AG08395 (cell line): Measurements from ENCODE around the gene PCBP3.

Experiments used
- DNase-seq: peaks from one replicate; pipeline ENCODE4 v3.0.0; 2012; ENCODE audit warnings: mixed read lengths, low spot score

Gene PCBP3

GRCh38 chr21:45724994-45725843 is 81.7 kb downstream of the PCBP3 start:
- no peak for DNase-seq

- DNase-seq, result no peak
Measured at GRCh38 chr21:45725844-45726200, 82.3 kb downstream of the PCBP3 start.

- no peak for DNase-seq
Measured at GRCh38 chr21:45726438-45726837, 82.9 kb downstream of the PCBP3 start.

GRCh38 chr21:45727390-45727789 is 83.9 kb downstream of the PCBP3 start:
- DNase-seq, result no peak

- no peak for DNase-seq
Measured at GRCh38 chr21:45735259-45736000, 91.9 kb downstream of the PCBP3 start.

- DNase-seq, result no peak
Measured at GRCh38 chr21:45736042-45736689, 92.6 kb downstream of the PCBP3 start.

DNA sequence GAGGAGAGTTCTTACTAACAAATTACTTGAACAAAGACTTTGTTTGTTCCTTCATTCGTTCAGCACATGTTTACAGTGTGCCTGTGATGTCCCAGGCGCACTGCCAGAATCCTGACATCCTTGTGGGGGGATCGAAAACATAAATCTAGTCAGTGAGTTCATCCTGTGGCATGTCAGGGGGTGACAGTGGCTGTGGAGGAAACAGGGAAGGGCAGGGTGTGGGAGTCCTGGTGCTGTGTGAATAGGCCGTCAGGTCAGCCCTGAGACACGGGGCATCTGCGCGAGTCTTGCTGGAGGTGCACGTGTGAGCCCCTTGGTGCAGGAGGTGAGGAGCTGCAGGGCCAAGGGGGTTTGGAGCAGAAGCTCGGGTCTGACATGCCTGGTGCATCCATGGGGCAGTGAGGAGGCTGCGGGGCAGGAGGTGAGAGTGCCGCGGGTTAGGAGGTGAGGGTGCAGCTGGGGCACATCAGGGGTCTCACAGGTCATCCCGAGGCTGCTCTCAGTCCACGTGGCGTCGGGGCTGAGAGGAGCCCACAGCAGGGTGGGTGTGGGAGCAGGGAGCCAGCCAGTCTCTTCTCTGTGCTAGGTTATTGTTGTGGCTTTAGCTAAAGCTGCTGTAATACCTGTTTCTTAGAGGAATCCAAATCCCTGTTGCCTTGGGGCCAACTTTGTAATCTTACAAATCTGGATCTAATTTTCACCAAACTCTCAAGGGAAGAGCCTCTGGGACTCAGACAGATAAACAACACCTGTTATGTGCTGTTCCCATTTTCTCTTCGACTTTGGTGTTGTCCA is 93.4 kb downstream of the PCBP3 start:
- no peak for DNase-seq

DNA sequence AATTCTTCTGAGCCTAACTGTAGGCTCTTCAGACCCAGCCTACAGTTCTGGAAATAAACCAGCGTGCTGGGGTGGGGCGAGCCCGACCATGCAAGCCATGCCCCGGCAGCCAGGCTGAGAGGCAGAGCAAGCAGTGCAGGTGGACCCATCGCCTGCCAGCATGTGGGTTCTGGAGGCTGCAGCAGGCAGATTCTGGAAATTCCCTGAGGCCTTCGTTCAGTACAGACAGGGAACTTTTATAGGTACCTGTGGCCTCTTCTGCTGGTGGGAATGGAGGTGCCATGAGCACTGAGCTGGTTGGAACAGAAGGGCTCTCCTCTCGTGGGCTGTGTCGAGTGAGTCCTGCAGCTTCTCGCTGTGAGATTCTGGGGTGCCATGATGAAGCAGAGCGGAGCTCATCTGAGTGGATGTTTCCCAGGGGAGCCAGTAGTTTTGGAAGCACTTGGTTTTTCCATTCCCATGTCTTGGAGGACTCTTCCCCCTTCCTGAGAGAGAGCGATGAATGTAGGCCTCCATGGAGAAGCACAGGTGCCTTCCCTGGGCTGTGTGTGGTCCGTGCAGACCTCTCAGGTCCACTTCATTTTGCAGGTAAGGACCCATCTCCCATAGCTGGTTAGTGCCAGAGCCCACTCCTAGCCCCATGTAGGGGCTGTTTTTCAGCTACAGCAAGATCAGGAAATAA is 94.1 kb downstream of the PCBP3 start:
- no peak for DNase-seq

- no peak for DNase-seq
Measured at GRCh38 chr21:45739218-45740087, 95.9 kb downstream of the PCBP3 start.

- no peak for DNase-seq
Measured at GRCh38 chr21:45740088-45740440, 96.5 kb downstream of the PCBP3 start.

- DNase-seq, result no peak
Measured at GRCh38 chr21:45740491-45741357, 97.2 kb downstream of the PCBP3 start.

DNA sequence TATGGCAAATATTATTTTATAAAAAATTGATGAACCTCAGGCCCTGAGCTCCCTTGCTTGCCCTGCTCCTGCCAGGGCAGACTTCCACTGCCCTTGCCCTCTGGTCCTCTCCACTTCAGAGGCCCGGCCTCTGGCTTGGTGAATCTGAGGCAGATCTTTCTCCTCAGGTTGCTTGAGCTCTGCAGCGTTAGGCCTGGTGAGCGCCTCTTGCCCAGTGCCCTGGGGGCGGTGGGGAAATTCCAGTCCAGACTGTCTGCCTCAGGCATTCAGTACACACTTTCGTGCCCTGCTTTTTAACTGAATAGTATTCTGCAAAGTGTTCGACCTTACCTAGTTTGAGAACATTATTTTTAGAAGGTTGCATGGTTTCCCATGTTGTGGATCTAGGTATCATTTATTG is 98.2 kb downstream of the PCBP3 start:
- no peak for DNase-seq

- DNase-seq, result no peak
Measured at GRCh38 chr21:45742247-45742646, 98.7 kb downstream of the PCBP3 start.

GRCh38 chr21:45745256-45745655 is 101.7 kb downstream of the PCBP3 start:
- DNase-seq, result no peak

DNA sequence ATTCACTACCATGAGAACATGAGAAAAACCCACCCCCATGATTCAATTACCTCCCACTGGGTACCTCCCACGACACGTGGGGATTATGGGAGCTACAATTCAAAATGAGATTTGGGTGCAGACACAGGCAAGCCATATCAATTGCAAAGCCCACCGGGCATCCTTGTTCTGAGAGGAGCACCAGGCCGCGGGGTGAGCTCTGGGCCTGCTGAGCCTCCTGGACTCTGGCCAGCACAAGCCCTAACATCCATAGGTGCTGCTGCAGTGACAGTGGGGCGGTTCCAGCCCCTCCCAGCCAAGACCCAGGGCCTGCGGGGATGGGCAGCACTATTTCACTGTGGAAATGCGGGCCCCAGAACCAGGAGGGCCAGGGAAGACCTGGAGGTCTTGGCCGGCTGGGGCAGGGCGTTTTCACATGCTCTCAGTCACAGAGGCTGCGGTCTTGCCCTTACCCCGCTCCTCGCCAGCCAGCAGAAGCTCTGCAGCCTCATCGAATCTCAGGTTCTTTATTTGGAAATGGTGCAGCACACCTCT is 103.8 kb downstream of the PCBP3 start:
- DNase-seq, result no peak

DNA sequence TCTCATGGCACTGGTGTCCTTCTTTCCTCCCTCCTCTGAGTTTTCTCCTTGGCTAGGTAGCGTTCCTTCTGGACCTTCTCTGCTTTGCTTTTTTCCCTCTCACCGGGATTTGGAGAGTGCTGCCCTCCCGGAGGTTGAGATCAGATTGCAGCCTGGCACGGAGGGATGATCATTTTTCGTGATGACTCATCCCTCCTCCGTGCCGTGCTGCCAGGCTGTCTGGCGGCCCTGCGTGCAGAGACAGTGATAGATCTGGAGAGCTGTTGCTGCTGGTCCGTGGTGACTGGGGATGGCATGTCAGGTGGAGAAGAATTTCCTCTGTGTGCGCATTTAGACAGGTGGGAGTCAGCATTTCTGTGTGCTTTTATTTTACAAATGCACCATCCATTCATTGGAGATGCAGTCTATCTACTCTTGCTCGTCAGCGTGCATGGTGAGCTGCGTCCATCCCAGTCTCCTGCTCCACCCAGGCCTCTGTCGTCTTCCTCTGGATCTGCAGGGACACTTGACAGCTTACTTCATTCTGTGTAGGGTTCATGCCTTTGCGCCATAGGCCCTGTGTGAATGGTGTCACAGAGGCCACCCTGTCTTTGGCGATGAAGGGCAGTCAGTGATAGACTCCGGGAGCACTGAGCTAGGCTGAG is 104.4 kb downstream of the PCBP3 start:
- peak; percentile 94 for DNase-seq

DNA sequence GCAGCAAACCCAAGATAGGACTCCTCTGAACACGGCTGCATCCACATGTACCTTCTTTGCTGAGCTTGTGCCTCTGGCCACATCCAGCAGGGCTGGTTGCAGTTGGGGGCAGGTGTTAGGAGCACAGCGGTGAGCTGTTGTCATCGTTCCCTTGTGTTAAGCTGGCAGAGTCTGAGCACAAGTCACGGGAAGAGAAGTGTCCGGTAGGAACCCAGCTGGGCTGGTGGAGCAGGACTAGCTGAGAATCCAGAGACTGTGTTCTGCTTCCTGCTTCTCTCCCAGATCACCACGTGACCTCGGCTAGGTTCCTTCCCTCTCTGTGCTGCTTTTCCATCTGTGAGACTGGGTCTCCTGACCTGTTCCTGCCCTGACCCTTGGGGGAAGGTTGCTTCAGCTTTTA is 105.1 kb downstream of the PCBP3 start:
- no peak for DNase-seq

DNA sequence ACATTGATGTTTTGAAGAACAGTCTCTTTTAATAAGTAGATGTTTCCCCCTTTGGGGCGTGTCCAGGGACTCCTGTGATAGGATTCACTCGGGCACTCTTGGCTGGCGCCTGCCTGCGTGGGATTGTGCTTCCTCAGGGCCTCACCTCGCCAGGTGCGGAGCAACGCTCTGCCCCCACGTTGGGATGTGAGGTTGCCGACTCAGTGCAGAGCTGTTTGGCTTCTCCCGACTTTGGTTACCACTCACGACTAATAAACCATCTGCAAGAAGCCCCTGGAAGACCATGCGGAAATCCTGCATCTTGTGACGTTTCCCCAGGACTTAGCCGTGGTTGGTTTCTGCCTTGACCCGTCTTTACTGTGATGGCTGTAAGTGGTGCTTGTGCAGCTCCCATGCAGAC is 106.4 kb downstream of the PCBP3 start:
- no peak for DNase-seq

GRCh38 chr21:45750936-45751335 is 107.4 kb downstream of the PCBP3 start:
- DNase-seq, result no peak
